Measurements from ENCODE around the gene SLC25A2.

DNA sequence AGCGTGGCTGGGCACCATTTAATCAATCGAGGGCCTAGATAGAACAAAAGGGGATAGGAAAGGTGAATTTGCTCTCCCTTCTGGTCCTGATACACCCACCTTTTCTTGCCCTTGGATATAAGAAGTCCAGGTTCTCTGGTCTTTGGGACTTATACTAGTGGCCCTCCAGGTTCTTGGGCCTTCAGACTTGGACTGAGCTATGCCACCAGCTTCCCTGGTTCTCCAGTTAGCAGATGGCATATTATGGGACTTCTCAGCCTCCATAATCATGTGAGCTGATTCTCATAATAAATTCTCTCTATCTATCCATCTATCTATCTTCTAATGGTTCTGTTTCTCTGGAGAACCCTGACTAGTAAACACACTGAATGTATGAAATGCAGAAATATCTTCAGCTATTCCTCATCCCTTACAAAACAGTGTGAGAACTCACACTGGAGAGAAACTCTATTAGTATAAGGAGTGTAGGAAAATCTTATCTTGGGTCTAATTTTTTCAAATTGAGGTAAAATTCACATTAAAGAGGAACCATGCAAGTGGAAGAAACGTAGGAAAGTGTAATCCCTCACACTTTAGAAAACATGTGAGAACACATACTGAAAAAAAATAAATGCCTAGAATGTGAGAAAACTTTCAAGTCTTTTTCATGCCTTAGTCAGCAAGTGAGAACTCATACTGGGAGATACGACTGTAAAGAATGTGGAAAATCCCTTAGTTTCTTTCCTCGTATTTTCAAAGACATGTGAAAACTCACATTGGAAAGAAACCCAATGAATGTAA, 43.2 kb downstream of the SLC25A2 start:
- TF ChIP-seq EP300 (IDR thresholded peaks at IDR 0.05) (no peak), POLR2A (IDR thresholded peaks at IDR 0.05) (no peak)
- TF ChIP-seq, protein P1, sequence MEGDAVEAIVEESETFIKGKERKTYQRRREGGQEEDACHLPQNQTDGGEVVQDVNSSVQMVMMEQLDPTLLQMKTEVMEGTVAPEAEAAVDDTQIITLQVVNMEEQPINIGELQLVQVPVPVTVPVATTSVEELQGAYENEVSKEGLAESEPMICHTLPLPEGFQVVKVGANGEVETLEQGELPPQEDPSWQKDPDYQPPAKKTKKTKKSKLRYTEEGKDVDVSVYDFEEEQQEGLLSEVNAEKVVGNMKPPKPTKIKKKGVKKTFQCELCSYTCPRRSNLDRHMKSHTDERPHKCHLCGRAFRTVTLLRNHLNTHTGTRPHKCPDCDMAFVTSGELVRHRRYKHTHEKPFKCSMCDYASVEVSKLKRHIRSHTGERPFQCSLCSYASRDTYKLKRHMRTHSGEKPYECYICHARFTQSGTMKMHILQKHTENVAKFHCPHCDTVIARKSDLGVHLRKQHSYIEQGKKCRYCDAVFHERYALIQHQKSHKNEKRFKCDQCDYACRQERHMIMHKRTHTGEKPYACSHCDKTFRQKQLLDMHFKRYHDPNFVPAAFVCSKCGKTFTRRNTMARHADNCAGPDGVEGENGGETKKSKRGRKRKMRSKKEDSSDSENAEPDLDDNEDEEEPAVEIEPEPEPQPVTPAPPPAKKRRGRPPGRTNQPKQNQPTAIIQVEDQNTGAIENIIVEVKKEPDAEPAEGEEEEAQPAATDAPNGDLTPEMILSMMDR (IDR thresholded peaks at IDR 0.05), result no peak
